ENCODE data around the gene NDNF. TPM values are rescaled to one million over a fixed set of nuclear protein-coding genes. Genes with fewer than 3 reads are reported as not detected.

Gene NDNF
- total and polyA plus RNA-seq, 11 donors = 2.8 to 11.2 (median 6.9) TPM

DNA sequence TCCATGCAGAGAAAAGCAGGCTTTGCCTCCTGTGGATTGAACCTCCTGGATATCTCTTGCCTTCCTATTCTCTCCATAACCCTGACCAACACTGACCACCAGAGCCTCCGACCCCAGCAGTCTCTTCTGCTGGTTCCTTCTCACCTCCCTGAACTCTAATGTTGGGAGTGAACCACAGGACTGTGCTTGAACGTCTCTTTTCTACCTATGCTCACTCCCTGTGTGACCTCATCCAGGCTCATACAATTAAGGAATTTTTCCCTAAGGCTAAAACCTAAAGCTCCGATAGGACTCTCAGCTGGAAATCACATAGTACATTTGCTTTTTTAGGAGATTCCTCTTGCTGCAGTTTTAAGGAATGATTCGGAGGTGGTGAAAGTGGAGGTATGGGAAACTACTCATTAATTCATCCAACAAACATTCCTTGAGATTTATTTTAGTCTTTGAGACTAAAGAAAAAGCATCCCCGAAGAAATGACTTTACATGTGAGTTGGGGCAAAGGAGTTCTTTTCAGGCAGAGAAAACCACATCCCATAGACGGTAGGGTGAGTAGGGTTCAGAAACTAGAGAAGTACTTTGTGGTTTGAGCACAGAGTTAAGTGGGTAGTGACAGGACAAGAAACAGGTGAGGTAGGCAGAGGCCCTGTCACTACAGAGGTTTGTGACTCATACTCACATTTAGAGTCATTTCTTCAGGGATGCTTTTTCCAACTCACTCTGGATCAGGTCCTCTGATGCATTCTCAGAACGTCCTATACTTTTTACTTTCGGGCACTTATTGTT is 30.8 kb downstream of the NDNF start:
- TF ChIP-seq POLR2A (IDR thresholded peaks at IDR 0.05) = no peak
- TF ChIP-seq, protein P1, sequence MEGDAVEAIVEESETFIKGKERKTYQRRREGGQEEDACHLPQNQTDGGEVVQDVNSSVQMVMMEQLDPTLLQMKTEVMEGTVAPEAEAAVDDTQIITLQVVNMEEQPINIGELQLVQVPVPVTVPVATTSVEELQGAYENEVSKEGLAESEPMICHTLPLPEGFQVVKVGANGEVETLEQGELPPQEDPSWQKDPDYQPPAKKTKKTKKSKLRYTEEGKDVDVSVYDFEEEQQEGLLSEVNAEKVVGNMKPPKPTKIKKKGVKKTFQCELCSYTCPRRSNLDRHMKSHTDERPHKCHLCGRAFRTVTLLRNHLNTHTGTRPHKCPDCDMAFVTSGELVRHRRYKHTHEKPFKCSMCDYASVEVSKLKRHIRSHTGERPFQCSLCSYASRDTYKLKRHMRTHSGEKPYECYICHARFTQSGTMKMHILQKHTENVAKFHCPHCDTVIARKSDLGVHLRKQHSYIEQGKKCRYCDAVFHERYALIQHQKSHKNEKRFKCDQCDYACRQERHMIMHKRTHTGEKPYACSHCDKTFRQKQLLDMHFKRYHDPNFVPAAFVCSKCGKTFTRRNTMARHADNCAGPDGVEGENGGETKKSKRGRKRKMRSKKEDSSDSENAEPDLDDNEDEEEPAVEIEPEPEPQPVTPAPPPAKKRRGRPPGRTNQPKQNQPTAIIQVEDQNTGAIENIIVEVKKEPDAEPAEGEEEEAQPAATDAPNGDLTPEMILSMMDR (IDR thresholded peaks at IDR 0.05) = no peak
- intact Hi-C loops (cut with DNase I) = no loop called here
- DNase-seq (no peak), ATAC-seq (no peak)
- no peaks in the 10 kb centered on the region for H3K9me3 ChIP-seq
- H3K36me3 ChIP-seq = peaks cover 0 to 11% (median 0%) of the 10 kb centered on the region in 9 donors
- 58 to 78% (median 66%) methylated on average over 8 of the region's 8 CpGs for WGBS, 4 donors
- H3K4me3 ChIP-seq = no peak overlapping the region
- H3K27me3 ChIP-seq = no peaks in the 10 kb centered on the region
- no peaks in the 10 kb centered on the region for H3K4me1 ChIP-seq
- no peak overlapping the region for H3K27ac ChIP-seq

DNA sequence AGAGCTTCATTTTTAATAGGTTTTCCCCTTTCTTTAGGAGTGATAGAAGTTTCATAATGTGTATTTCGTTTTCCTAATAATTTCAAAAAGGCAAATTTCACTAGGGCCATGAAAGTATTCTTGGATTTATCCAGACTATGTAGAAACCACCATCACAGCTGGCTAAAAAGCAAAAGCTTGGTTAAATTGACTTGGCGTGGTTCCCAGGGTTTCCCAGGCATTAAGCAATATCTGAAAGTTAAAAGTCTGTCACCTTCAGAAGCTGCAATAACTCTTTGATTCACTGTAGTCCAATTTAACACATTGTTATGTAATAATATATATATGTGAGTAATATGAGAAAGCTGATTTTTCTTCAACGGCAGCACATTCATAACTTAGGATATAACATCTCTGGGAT is 38.3 kb downstream of the NDNF start:
- DNase-seq (peak in 1 of 5 donors; percentile 28), ATAC-seq (no peak)
- Histone ChIP-seq H3K4me3 (no peak overlapping the region), H3K4me1 (peaks cover 0 to 4% (median 0%) of the 10 kb centered on the region in 12 donors), H3K27me3 (no peaks in the 10 kb centered on the region), H3K27ac (no peak overlapping the region), H3K36me3 (peaks cover 0 to 14% (median 0%) of the 10 kb centered on the region in 9 donors), H3K9me3 (no peaks in the 10 kb centered on the region)
- WGBS, 4 donors = 80 to 85% (median 84%) methylated on average over 3 of the region's 3 CpGs
- TF ChIP-seq, protein P1 (IDR thresholded peaks at IDR 0.05) = no peak
- no peak for TF ChIP-seq POLR2A (IDR thresholded peaks at IDR 0.05)
- intact Hi-C loops (cut with DNase I) = no loop called here

DNA sequence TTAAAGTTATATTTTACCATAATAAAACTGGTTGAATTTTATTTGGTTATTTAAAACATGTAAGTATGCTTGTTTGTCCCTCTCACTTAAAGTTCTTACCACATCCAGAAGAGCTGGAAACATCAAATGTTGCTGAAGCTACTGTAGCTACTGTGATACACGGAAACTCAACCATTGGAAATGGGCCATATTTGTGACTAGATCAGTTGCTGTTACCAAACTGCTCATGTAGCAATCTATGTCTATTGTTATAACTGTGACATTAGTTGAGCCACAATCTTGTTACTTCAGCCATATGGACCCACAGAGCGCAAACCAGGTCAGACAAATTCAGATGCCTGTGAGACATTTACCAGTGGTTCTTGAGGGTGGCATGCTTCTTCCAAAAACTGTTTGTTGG is 41.6 kb downstream of the NDNF start:
- TF ChIP-seq, protein P1 (IDR thresholded peaks at IDR 0.05) = no peak
- TF ChIP-seq POLR2A (IDR thresholded peaks at IDR 0.05) = no peak
- H3K9me3 ChIP-seq = no peaks in the 10 kb centered on the region
- H3K27me3 ChIP-seq = no peaks in the 10 kb centered on the region
- H3K27ac ChIP-seq = no peak overlapping the region
- peaks cover 0 to under 1% (median 0%) of the 10 kb centered on the region in 9 donors for H3K36me3 ChIP-seq
- DNase-seq (no peak), ATAC-seq (no peak)
- intact Hi-C loops (cut with DNase I) = no loop called here
- peaks cover 0 to 4% (median 0%) of the 10 kb centered on the region in 12 donors for H3K4me1 ChIP-seq
- no peak overlapping the region for H3K4me3 ChIP-seq
- WGBS, 4 donors = 77 to 85% (median 79%) methylated on average over 2 of the region's 2 CpGs

DNA sequence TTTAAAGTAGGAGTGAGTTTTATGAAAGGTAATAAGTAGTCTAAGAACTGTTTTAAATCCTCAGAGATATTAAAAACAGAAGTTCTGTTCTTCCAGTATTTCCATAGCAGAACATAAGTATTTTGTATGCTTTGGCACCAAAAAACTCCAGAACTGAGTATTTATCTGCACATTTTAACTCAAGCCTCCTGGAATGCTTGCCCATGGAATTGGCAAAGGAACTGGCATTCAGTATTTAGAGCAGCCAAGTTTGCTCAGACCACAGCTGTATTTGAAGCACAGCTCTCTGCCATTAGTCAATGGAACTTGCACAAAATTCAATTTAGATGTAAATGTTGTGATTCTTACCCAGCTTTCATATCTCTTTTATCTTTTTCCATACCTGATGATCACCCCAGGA is 42.2 kb downstream of the NDNF start:
- no peaks in the 10 kb centered on the region for H3K36me3 ChIP-seq
- peaks cover 0 to 4% (median 0%) of the 10 kb centered on the region in 12 donors for H3K4me1 ChIP-seq
- no peaks in the 10 kb centered on the region for H3K27me3 ChIP-seq
- no peak for ATAC-seq
- H3K9me3 ChIP-seq = no peaks in the 10 kb centered on the region
- TF ChIP-seq POLR2A (IDR thresholded peaks at IDR 0.05) = no peak
- TF ChIP-seq, protein P1 (IDR thresholded peaks at IDR 0.05) = no peak
- DNase-seq = no peak
- no peak overlapping the region for H3K27ac ChIP-seq
- intact Hi-C loops (cut with DNase I) = no loop called here
- H3K4me3 ChIP-seq = no peak overlapping the region

Measured in heart left ventricle (tissue), 16 donors.